GM23338 (cell line): ENCODE data around the gene PTGR3. TPM values are rescaled to one million over a fixed set of nuclear protein-coding genes. Genes with fewer than 3 reads are reported as not detected.

Experiments used
- ATAC-seq: fragments of 200-7000 bp; cut with Tn5 transposase; 3 replicates; pipeline ENCODE4 v1.9.1; 2020
- DNase-seq: peaks from one replicate; pipeline ENCODE4 v3.0.0-alpha.2; 2015; ENCODE audit warnings: low spot score
- H2AFZ ChIP-seq: fragments of 200-600 bp; sonication (generic); 2 replicates; pipeline ENCODE4 v1.8.0; 2016; ENCODE audit warnings: antibody characterized with exemption, mild to moderate bottlenecking, moderate library complexity
- H3F3A ChIP-seq: fragments of 200-600 bp; sonication (generic); replicated peaks from 2 replicates; pipeline ENCODE4 v1.8.0; 2017; ENCODE audit warnings: antibody characterized with exemption, mixed run types, low read depth
- H3K27ac ChIP-seq: fragments of 200-600 bp; sonication (generic); 2 replicates; pipeline ENCODE4 v1.6.1; 2016; ENCODE audit warnings: low read depth
- H3K27me3 ChIP-seq: fragments of 200-600 bp; sonication (generic); 2 replicates; pipeline ENCODE4 v1.8.0; 2016; ENCODE audit warnings: mild to moderate bottlenecking, mixed run types, moderate library complexity; ENCODE audit not compliant: insufficient read depth
- H3K36me3 ChIP-seq: fragments of 200-600 bp; sonication (generic); 2 replicates; pipeline ENCODE4 v1.8.0; 2016; ENCODE audit warnings: mild to moderate bottlenecking; ENCODE audit not compliant: insufficient read depth
- H3K4me1 ChIP-seq: fragments of 200-600 bp; sonication (generic); 2 replicates; pipeline ENCODE4 v1.8.0; 2016; ENCODE audit warnings: mild to moderate bottlenecking, moderate library complexity; ENCODE audit not compliant: insufficient read depth
- H3K4me2 ChIP-seq: fragments of 200-600 bp; sonication (generic); 2 replicates; pipeline ENCODE4 v1.7.1; 2017; ENCODE audit warnings: mixed run types
- H3K4me3 ChIP-seq: fragments of 200-600 bp; sonication (generic); 2 replicates; pipeline ENCODE4 v1.6.1; 2016; ENCODE audit warnings: mixed run types
- H3K79me2 ChIP-seq: fragments of 200-600 bp; sonication (generic); replicated peaks from 2 replicates; pipeline ENCODE4 v1.8.0; 2017; ENCODE audit warnings: mild to moderate bottlenecking; ENCODE audit not compliant: insufficient read depth
- H3K9me2 ChIP-seq: fragments of 200-600 bp; sonication (generic); 2 replicates; pipeline ENCODE4 v1.8.0; 2017; ENCODE audit not compliant: insufficient read depth
- H4K20me1 ChIP-seq: fragments of 200-600 bp; sonication (generic); replicated peaks from 2 replicates; pipeline ENCODE4 v1.8.0; 2017; ENCODE audit warnings: mild to moderate bottlenecking; ENCODE audit not compliant: insufficient read depth
- H3K27ac Mint-ChIP-seq: 2 replicates; pipeline ENCODE4 v1.8.0; 2020; ENCODE audit warnings: inconsistent platforms, mild to moderate bottlenecking, moderate library complexity, mixed read lengths
- H3K27me3 Mint-ChIP-seq: 3 replicates; pipeline ENCODE4 v1.8.0; 2022; ENCODE audit warnings: low read depth, mild to moderate bottlenecking, moderate library complexity, mixed read lengths, inconsistent platforms; ENCODE audit not compliant: insufficient read depth, poor library complexity
- H3K36me3 Mint-ChIP-seq: 3 replicates; pipeline ENCODE4 v1.8.0; 2021; ENCODE audit warnings: low read depth, mild to moderate bottlenecking, inconsistent platforms, moderate library complexity, mixed read lengths
- H3K4me1 Mint-ChIP-seq: 3 replicates; pipeline ENCODE4 v1.8.0; 2020; ENCODE audit warnings: mild to moderate bottlenecking, inconsistent platforms, mixed read lengths
- H3K4me3 Mint-ChIP-seq: 3 replicates; pipeline ENCODE4 v1.8.0; 2021; ENCODE audit warnings: moderate library complexity, mild to moderate bottlenecking, inconsistent platforms, mixed read lengths
- H3K9me3 Mint-ChIP-seq: 3 replicates; pipeline ENCODE4 v1.8.0; 2020; ENCODE audit warnings: moderate library complexity, mild to moderate bottlenecking, inconsistent platforms, mixed read lengths
- CREB1 ChIP-seq: fragments of 250-450 bp; sonication (Bioruptor Pico); IDR thresholded peaks from 2 replicates; pipeline ENCODE4 v1.5.0; 2020; ENCODE audit warnings: low read depth, mild to moderate bottlenecking, moderate library complexity
- EZH2 ChIP-seq: fragments of 200-600 bp; sonication (generic); IDR thresholded peaks from one replicate; pipeline ENCODE4 v1.8.0; 2017; ENCODE audit warnings: antibody characterized with exemption, mild to moderate bottlenecking, low read depth; ENCODE audit not compliant: unreplicated experiment
- EZH2phosphoT487 ChIP-seq: fragments of 200-600 bp; sonication (generic); IDR thresholded peaks from one replicate; pipeline ENCODE4 v1.8.1; 2018; ENCODE audit warnings: antibody characterized with exemption; ENCODE audit not compliant: unreplicated experiment
- JUNB ChIP-seq: IDR thresholded peaks from one replicate; pipeline ENCODE4 v1.6.1; 2016; ENCODE audit warnings: antibody characterized with exemption; ENCODE audit not compliant: unreplicated experiment
- NANOG ChIP-seq: IDR thresholded peaks from 2 replicates; pipeline ENCODE4 v1.6.1; 2016; ENCODE audit warnings: antibody characterized with exemption, borderline replicate concordance
- POLR2AphosphoS5 ChIP-seq: IDR thresholded peaks from 2 replicates; pipeline ENCODE4 v1.6.1; 2016; ENCODE audit warnings: antibody characterized with exemption, low read depth
- REST ChIP-seq: IDR thresholded peaks from one replicate; pipeline ENCODE4 v1.6.1; 2018; ENCODE audit warnings: antibody characterized with exemption; ENCODE audit not compliant: unreplicated experiment
- ZNF331 ChIP-seq: fragments of 250-450 bp; sonication (Bioruptor Pico); IDR thresholded peaks from 2 replicates; pipeline ENCODE4 v1.5.0; 2020; ENCODE audit warnings: low read depth, mild to moderate bottlenecking, moderate library complexity
- polyA plus RNA-seq: library from polyadenylated mRNA; unstranded; fragments of >200 nt; fragmentation: Nextera tagmentation; extraction: Ambion mirVana; gene quantifications from 2 replicates; pipeline ENCODE4 v1.2.1, GENCODE V29; 2016
- total RNA-seq: library from RNA; depleted of rRNA; stranded (reverse); fragments of >200 nt; shearing (Covaris generic); gene quantifications from 2 replicates; pipeline ENCODE4 v1.2.3, GENCODE V29; 2014

Gene PTGR3
- total and polyA plus RNA-seq, 2 experiments from 2014 or later: 0.84 to 1.5 TPM

- Histone ChIP-seq H3K79me2 (no peaks in the 10 kb centered on the region), H3K4me3 (peak overlapping the region; percentile 83), H3K36me3 (no peaks in the 10 kb centered on the region), H2AFZ (peak overlapping the region; percentile 89; the same call in 1 of the 2 replicates), H3K27me3 (peaks cover 75% of the 10 kb centered on the region), H3K9me2 (no peaks in the 10 kb centered on the region), H3K4me1 (peaks cover 32% of the 10 kb centered on the region), H4K20me1 (peaks cover 19% of the 10 kb centered on the region), H3K4me2 (peak overlapping the region; percentile 98), H3F3A (peaks cover 5% of the 10 kb centered on the region; the same call in 1 of the 2 replicates), H3K27ac (no peak overlapping the region)
- DNase-seq (peak; percentile 68), ATAC-seq (peak; percentile 59)
- H3K4me3 Mint-ChIP-seq: peak overlapping the region; percentile 56
- H3K36me3 Mint-ChIP-seq: no peaks in the 10 kb centered on the region
- H3K9me3 Mint-ChIP-seq: no peaks in the 10 kb centered on the region
- H3K4me1 Mint-ChIP-seq: peaks cover 40% of the 10 kb centered on the region
- TF ChIP-seq EZH2 (peak; percentile 41), POLR2AphosphoS5 (no peak)
- H3K27me3 Mint-ChIP-seq: peaks cover 63% of the 10 kb centered on the region
- H3K27ac Mint-ChIP-seq: no peak overlapping the region
These were observed 4.6 kb downstream of the PTGR3 start for GRCh38 chr18:75204269-75204731.

- H4K20me1 ChIP-seq: peaks cover 19% of the 10 kb centered on the region
- Mint-ChIP-seq H3K36me3 (no peaks in the 10 kb centered on the region), H3K27ac (no peak overlapping the region), H3K4me3 (peak overlapping the region; percentile 56), H3K4me1 (peaks cover 40% of the 10 kb centered on the region), H3K27me3 (peaks cover 63% of the 10 kb centered on the region), H3K9me3 (no peaks in the 10 kb centered on the region)
- H3K9me2 ChIP-seq: no peaks in the 10 kb centered on the region
- H3K4me1 ChIP-seq: peaks cover 32% of the 10 kb centered on the region
- H3F3A ChIP-seq: peaks cover 5% of the 10 kb centered on the region; the same call in 1 of the 2 replicates
- H3K27ac ChIP-seq: no peak overlapping the region
- peak overlapping the region; percentile 98 for H3K4me2 ChIP-seq
- peaks cover 74% of the 10 kb centered on the region for H3K27me3 ChIP-seq
- H3K4me3 ChIP-seq: peak overlapping the region; percentile 83
- TF ChIP-seq JUNB (no peak), EZH2 (peak; percentile 21), NANOG (no peak)
- no peaks in the 10 kb centered on the region for H3K36me3 ChIP-seq
- ATAC-seq: peak; percentile 28
- no peak for DNase-seq
- peak overlapping the region; percentile 89; the same call in 1 of the 2 replicates for H2AFZ ChIP-seq
- H3K79me2 ChIP-seq: no peaks in the 10 kb centered on the region
These were observed 5.3 kb downstream of the PTGR3 start for GRCh38 chr18:75203416-75204268.

GRCh38 chr18:75202696-75203365 is 6.1 kb downstream of the PTGR3 start:
- Mint-ChIP-seq H3K36me3 (no peaks in the 10 kb centered on the region), H3K27ac (no peak overlapping the region), H3K4me3 (no peak overlapping the region), H3K9me3 (no peaks in the 10 kb centered on the region), H3K27me3 (peaks cover 56% of the 10 kb centered on the region), H3K4me1 (peaks cover 36% of the 10 kb centered on the region)
- peaks cover 3% of the 10 kb centered on the region; the same call in 1 of the 2 replicates for H3F3A ChIP-seq
- no peak overlapping the region for H2AFZ ChIP-seq
- H3K9me2 ChIP-seq: no peaks in the 10 kb centered on the region
- peaks cover 66% of the 10 kb centered on the region for H3K27me3 ChIP-seq
- H3K27ac ChIP-seq: no peak overlapping the region
- ATAC-seq (no peak), DNase-seq (no peak)
- no peak overlapping the region for H3K4me2 ChIP-seq
- H3K36me3 ChIP-seq: no peaks in the 10 kb centered on the region
- H3K79me2 ChIP-seq: no peaks in the 10 kb centered on the region
- peaks cover 19% of the 10 kb centered on the region for H4K20me1 ChIP-seq
- no peak overlapping the region for H3K4me3 ChIP-seq
- H3K4me1 ChIP-seq: peaks cover 31% of the 10 kb centered on the region
- no peak for TF ChIP-seq POLR2AphosphoS5
- TF ChIP-seq REST: no peak
- TF ChIP-seq ZNF331 (CRISPR knock-in tag): no peak
- no peak for TF ChIP-seq EZH2phosphoT487
- no peak for TF ChIP-seq EZH2
- no peak for TF ChIP-seq JUNB
- no peak for TF ChIP-seq CREB1
